Measurements from ENCODE around the gene EPRS1. TPM values are rescaled to one million over a fixed set of nuclear protein-coding genes. Genes with fewer than 3 reads are reported as not detected.

Gene EPRS1
- total RNA-seq, 1 experiment from 2014 or later: 187 TPM

- H3K79me2 ChIP-seq (ENCODE audit: low read length): peaks cover 74% of the 10 kb centered on the region
- DNase-seq: no peak
- no peak overlapping the region for H2AFZ ChIP-seq (ENCODE audit: low read length)
- H3K27me3 ChIP-seq (ENCODE audit: low read length): no peaks in the 10 kb centered on the region
- no peaks in the 10 kb centered on the region for H3K4me1 ChIP-seq (ENCODE audit: low read length)
- H3K36me3 ChIP-seq (ENCODE audit: insufficient read depth, low read length): peaks cover 39% of the 10 kb centered on the region
- H3K9me3 ChIP-seq (ENCODE audit: low read length): no peaks in the 10 kb centered on the region
- H3K27ac ChIP-seq (ENCODE audit: low read length): no peak overlapping the region
- H3K4me3 ChIP-seq (ENCODE audit: low read length): no peak overlapping the region
- H3K4me2 ChIP-seq (ENCODE audit: low read depth, low read length, poor library complexity, severe bottlenecking): no peak overlapping the region
- 0 out of 2 replicates have a peak, but pooled peaks cover 3% of the 10 kb centered on the region for H4K20me1 ChIP-seq (ENCODE audit: insufficient read depth, low read depth, low read length)
- no peak overlapping the region for H3K9ac ChIP-seq (ENCODE audit: low read length)
- H3K9me2 ChIP-seq (replicated peaks; ENCODE audit: insufficient read depth, low read length): no peaks in the 10 kb centered on the region
These were observed 31.6 kb upstream of the EPRS1 start for GRCh38 chr1:220077887-220078286.

DNA sequence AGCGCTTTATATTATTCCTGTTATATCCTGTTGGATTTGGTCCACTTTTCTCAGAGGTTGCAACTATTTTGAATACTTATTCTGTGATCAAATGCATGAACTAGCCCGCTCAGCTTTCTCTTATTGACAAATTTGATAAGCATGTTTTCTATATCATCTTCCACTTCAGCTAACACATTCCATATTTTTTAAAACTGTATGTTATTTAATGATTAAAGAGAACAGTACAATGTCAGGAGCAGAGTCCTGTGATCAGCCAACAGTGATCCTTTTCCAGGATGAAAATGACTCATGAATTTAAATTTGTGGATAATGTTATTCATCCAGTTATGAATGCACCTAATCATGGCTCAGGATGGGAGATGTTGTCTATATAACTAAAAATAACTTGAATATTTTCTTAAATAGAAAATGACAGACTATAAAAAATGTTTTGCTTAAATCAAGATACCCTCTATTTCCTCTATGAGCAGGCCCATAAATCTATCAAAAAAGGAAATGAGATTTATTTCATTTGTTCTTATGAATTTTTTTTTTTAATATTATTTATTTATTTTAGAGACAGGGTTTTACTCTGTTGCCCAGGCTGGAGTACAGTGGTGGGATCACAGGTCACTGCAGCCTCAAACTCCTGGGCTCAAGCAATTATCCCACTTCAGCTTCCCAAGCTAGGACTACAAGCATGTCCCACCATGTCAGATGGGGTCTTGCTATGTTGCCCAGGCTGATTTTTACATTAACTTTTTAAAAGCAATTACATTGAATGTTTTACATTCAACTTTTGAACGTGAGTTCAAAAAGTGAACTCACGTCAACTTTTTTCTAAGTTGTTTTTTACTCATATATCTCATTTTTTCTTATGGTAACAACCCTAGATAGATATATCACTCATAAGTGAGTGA lies 30.8 kb upstream of the EPRS1 start:
- peaks cover 44% of the 10 kb centered on the region for H3K36me3 ChIP-seq (ENCODE audit: insufficient read depth, low read length)
- DNase-seq: no peak
- no peaks in the 10 kb centered on the region for H3K27me3 ChIP-seq (ENCODE audit: low read length)
- H3K27ac ChIP-seq (ENCODE audit: low read length): no peak overlapping the region
- no peaks in the 10 kb centered on the region for H3K9me2 ChIP-seq (replicated peaks; ENCODE audit: insufficient read depth, low read length)
- no peak overlapping the region for H3K9ac ChIP-seq (ENCODE audit: low read length)
- peaks cover 66% of the 10 kb centered on the region for H3K79me2 ChIP-seq (ENCODE audit: low read length)
- no peak overlapping the region for H3K4me3 ChIP-seq (ENCODE audit: low read length)
- H2AFZ ChIP-seq (ENCODE audit: low read length): no peak overlapping the region
- no peaks in the 10 kb centered on the region for H3K4me1 ChIP-seq (ENCODE audit: low read length)
- 0 out of 2 replicates have a peak, but pooled peaks cover 3% of the 10 kb centered on the region for H4K20me1 ChIP-seq (ENCODE audit: insufficient read depth, low read depth, low read length)
- H3K4me2 ChIP-seq (ENCODE audit: low read depth, low read length, poor library complexity, severe bottlenecking): no peak overlapping the region
- H3K9me3 ChIP-seq (ENCODE audit: low read length): no peaks in the 10 kb centered on the region

DNA sequence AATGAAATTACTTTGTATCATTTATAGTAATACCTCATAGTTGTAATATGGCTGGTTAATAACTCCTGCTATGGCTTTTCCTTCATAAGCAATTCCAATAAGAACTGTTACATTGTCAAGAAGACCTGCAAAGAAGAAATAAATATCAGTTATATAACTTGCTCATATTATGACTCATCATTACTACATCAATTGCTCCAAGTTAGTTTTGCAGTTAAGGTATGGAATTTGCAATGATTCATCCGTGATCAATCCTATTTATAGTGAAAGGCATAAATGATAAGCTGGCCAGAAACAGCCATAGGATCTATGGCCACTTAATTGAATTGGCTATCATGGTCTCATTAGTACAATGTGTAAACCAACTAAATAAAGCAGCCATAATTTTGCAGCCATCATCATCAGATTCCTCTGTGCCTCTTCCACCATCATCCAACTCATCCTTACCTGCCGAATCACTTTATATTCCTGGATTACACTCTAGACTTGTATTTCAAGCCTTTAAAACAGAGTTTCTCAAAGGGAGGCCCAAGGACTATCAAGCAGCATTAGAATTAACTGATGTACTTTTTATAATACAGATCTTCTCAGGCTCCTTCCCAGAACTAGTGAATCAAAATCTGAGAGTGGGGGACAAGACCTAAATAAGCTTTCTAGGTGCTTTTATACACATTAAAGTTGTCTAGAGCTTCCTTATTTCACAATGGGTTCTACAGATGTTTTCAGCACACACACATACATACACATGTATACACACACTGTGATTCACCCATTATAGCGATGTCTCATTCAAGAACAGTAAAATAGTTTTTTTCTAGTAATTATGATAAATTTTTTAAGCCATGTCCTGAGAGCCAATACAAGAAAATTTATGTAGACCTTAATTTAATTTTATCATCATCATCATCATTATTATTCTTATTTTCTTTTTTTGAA lies 21.2 kb upstream of the EPRS1 start:
- Histone ChIP-seq H2AFZ (ENCODE audit: low read length) (no peak overlapping the region), H3K9ac (ENCODE audit: low read length) (no peak overlapping the region), H3K27me3 (ENCODE audit: low read length) (no peaks in the 10 kb centered on the region), H3K79me2 (ENCODE audit: low read length) (peaks cover 12% of the 10 kb centered on the region; the same call in 1 of the 2 replicates), H3K4me3 (ENCODE audit: low read length) (no peak overlapping the region), H3K27ac (ENCODE audit: low read length) (no peak overlapping the region), H3K9me2 (replicated peaks; ENCODE audit: insufficient read depth, low read length) (no peaks in the 10 kb centered on the region), H3K4me1 (ENCODE audit: low read length) (no peaks in the 10 kb centered on the region), H3K36me3 (ENCODE audit: insufficient read depth, low read length) (peaks cover 56% of the 10 kb centered on the region), H4K20me1 (ENCODE audit: insufficient read depth, low read depth, low read length) (no peaks in the 10 kb centered on the region), H3K9me3 (ENCODE audit: low read length) (no peaks in the 10 kb centered on the region), H3K4me2 (ENCODE audit: low read depth, low read length, poor library complexity, severe bottlenecking) (no peak overlapping the region)
- no peak for DNase-seq

DNA sequence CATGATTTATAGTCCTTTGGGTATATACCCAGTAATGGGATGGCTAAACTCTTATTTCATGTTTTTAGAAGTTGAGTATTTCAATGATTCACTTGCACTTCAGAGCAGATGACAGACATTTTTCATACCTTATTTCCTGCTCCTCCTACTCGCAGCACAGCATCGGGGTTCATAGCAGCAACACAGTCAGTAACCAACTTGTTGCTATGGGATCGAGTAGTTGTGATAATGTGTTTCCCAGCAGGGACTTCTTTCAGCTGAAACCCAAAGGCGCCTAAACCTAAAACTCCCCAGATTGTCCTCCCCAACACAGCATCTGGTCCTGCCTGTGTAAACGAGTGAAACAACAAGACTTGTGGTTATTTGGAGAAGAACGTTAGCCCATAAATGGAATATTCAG lies 16.3 kb upstream of the EPRS1 start:
- no peak for DNase-seq
- no peak overlapping the region for H2AFZ ChIP-seq (ENCODE audit: low read length)
- peaks cover 52% of the 10 kb centered on the region for H3K36me3 ChIP-seq (ENCODE audit: insufficient read depth, low read length)
- H3K4me1 ChIP-seq (ENCODE audit: low read length): no peaks in the 10 kb centered on the region
- no peak overlapping the region for H3K4me3 ChIP-seq (ENCODE audit: low read length)
- no peaks in the 10 kb centered on the region for H4K20me1 ChIP-seq (ENCODE audit: insufficient read depth, low read depth, low read length)
- no peaks in the 10 kb centered on the region for H3K9me3 ChIP-seq (ENCODE audit: low read length)
- H3K27me3 ChIP-seq (ENCODE audit: low read length): no peaks in the 10 kb centered on the region
- H3K79me2 ChIP-seq (ENCODE audit: low read length): peaks cover 10% of the 10 kb centered on the region; the same call in 1 of the 2 replicates
- H3K4me2 ChIP-seq (ENCODE audit: low read depth, low read length, poor library complexity, severe bottlenecking): no peak overlapping the region
- no peak overlapping the region for H3K27ac ChIP-seq (ENCODE audit: low read length)
- H3K9me2 ChIP-seq (replicated peaks; ENCODE audit: insufficient read depth, low read length): no peaks in the 10 kb centered on the region
- H3K9ac ChIP-seq (ENCODE audit: low read length): no peak overlapping the region

GRCh38 chr1:220060876-220061275 lies 14.6 kb upstream of the EPRS1 start:
- no peaks in the 10 kb centered on the region for H4K20me1 ChIP-seq (ENCODE audit: insufficient read depth, low read depth, low read length)
- no peak overlapping the region for H3K9ac ChIP-seq (ENCODE audit: low read length)
- H2AFZ ChIP-seq (ENCODE audit: low read length): no peak overlapping the region
- no peak overlapping the region for H3K4me3 ChIP-seq (ENCODE audit: low read length)
- H3K9me3 ChIP-seq (ENCODE audit: low read length): no peaks in the 10 kb centered on the region
- H3K27me3 ChIP-seq (ENCODE audit: low read length): no peaks in the 10 kb centered on the region
- H3K4me1 ChIP-seq (ENCODE audit: low read length): no peaks in the 10 kb centered on the region
- H3K9me2 ChIP-seq (replicated peaks; ENCODE audit: insufficient read depth, low read length): no peaks in the 10 kb centered on the region
- peaks cover 42% of the 10 kb centered on the region for H3K36me3 ChIP-seq (ENCODE audit: insufficient read depth, low read length)
- no peak overlapping the region for H3K27ac ChIP-seq (ENCODE audit: low read length)
- no peak overlapping the region for H3K4me2 ChIP-seq (ENCODE audit: low read depth, low read length, poor library complexity, severe bottlenecking)
- 0 out of 2 replicates have a peak, but pooled peaks cover 10% of the 10 kb centered on the region for H3K79me2 ChIP-seq (ENCODE audit: low read length)
- DNase-seq: no peak

DNA sequence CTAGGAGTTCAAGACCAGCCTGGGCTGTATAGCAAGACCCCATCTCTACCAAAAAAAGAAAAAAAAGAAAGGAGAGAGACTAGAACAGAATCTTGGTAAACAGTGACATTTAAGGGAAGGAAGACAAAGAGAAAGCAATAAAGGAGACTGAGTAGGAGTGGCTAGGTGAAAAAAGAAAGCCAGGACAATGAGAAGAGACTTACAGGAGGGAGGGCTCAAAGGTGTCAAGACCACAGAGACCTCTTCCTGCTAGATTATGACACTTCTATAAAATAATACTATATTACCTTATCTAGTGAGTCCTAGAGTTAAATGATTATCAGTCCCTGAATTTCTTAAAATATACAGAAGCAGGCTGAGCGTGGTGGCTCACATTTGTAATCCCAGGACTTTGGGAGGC lies 10.1 kb upstream of the EPRS1 start:
- no peak for DNase-seq
- H3K4me1 ChIP-seq (ENCODE audit: low read length): no peaks in the 10 kb centered on the region
- no peaks in the 10 kb centered on the region for H4K20me1 ChIP-seq (ENCODE audit: insufficient read depth, low read depth, low read length)
- H3K4me3 ChIP-seq (ENCODE audit: low read length): no peak overlapping the region
- H3K79me2 ChIP-seq (ENCODE audit: low read length): no peaks in the 10 kb centered on the region
- peaks cover 13% of the 10 kb centered on the region for H3K36me3 ChIP-seq (ENCODE audit: insufficient read depth, low read length)
- H3K9me3 ChIP-seq (ENCODE audit: low read length): no peaks in the 10 kb centered on the region
- no peak overlapping the region for H2AFZ ChIP-seq (ENCODE audit: low read length)
- H3K9ac ChIP-seq (ENCODE audit: low read length): no peak overlapping the region
- H3K27me3 ChIP-seq (ENCODE audit: low read length): no peaks in the 10 kb centered on the region
- no peak overlapping the region for H3K4me2 ChIP-seq (ENCODE audit: low read depth, low read length, poor library complexity, severe bottlenecking)
- H3K27ac ChIP-seq (ENCODE audit: low read length): no peak overlapping the region
- no peaks in the 10 kb centered on the region for H3K9me2 ChIP-seq (replicated peaks; ENCODE audit: insufficient read depth, low read length)

GRCh38 chr1:220045356-220046051 lies 801 bp downstream of the EPRS1 start:
- peaks cover 29% of the 10 kb centered on the region for H3K4me1 ChIP-seq (ENCODE audit: low read length)
- peak overlapping the region; percentile 94 for H3K4me3 ChIP-seq (ENCODE audit: low read length)
- peak; percentile 65 for DNase-seq
- H3K9me2 ChIP-seq (replicated peaks; ENCODE audit: insufficient read depth, low read length): no peaks in the 10 kb centered on the region
- peak overlapping the region; percentile 72 for H3K27ac ChIP-seq (ENCODE audit: low read length)
- peak overlapping the region; percentile 92 for H3K9ac ChIP-seq (ENCODE audit: low read length)
- no peaks in the 10 kb centered on the region for H3K9me3 ChIP-seq (ENCODE audit: low read length)
- H3K4me2 ChIP-seq (ENCODE audit: low read depth, low read length, poor library complexity, severe bottlenecking): peak overlapping the region; percentile 68
- no peak overlapping the region for H2AFZ ChIP-seq (ENCODE audit: low read length)
- no peaks in the 10 kb centered on the region; the same call in 1 of the 2 replicates for H4K20me1 ChIP-seq (ENCODE audit: insufficient read depth, low read depth, low read length)
- no peaks in the 10 kb centered on the region; the same call in 1 of the 2 replicates for H3K36me3 ChIP-seq (ENCODE audit: insufficient read depth, low read length)
- H3K79me2 ChIP-seq (ENCODE audit: low read length): peaks cover 58% of the 10 kb centered on the region
- H3K27me3 ChIP-seq (ENCODE audit: low read length): no peaks in the 10 kb centered on the region
